NCI-H1105 treated with DMSO at 0.1 percent for 48 hours (cell line): ENCODE results near the gene TAF6.
A peak's percentile ranks its signal among the peaks of the same experiment; 100 is the strongest.

Experiments
- DNase-seq: peaks from one replicate; lab custom pipeline; 2025; lab: John Stamatoyannopoulos, UW

TAF6 gene

GRCh38 chr7:100119072-100119969 is at the start of gene TAF6, which contains the start of gene CNPY4:
Gene TAF6, minus strand, starts transcription at chr7:100119358. Its CDS starts 5,149 bp downstream, at chr7:100114209.
Gene CNPY4, plus strand, starts transcription at chr7:100119634. Its CDS starts 111 bp downstream, at chr7:100119745.
- peak; percentile 93 for DNase-seq

DNA sequence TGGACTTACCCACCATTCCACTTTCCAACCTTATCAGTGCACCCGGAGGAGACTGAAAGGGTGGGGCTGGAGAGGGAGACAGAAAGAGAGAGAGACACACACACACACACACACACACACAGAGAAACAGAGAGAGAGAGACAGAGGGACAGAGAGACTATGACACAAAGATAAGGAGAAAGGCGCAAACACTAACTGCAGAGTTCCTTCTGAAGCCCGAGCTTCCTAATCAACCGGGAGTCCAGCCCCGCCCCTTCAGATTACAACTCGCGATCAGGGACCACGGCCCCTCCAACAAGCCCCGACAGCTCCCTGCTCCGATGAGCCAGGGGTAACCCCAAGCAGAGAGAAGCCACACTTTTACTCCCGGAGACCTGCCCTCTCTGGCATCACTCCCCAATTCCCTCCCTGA is 48.8 kb upstream of the TAF6 start:
- DNase-seq, result peak; percentile 55

GRCh38 chr7:100166970-100167911 is 48.1 kb upstream of the TAF6 start:
- no peak for DNase-seq

GRCh38 chr7:100166317-100166940 is 47.3 kb upstream of the TAF6 start:
- no peak for DNase-seq

DNA sequence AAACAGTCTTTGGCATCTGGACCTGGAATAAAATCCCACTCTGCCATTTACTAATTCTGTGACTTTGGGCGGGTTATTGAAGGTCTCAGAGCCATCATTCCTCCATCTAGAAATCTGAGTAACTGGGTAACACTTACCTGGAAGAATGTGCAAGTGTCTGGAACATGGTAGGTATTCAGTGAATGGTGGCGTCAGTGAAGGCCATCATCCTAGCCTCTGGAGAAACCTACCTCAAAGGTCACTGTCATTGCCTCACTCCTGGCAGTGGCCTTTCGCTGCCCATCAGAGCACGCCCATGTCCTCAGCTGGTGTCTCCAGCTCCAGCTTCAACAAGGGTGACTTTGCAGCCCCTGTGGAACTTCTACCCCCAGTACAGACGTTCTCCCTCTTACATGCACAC is 44.7 kb upstream of the TAF6 start:
- no peak for DNase-seq

GRCh38 chr7:100163006-100163531 is 43.9 kb upstream of the TAF6 start:
- no peak for DNase-seq

- DNase-seq, result no peak
Observed at GRCh38 chr7:100160067-100160466, 40.9 kb upstream of the TAF6 start.

DNA sequence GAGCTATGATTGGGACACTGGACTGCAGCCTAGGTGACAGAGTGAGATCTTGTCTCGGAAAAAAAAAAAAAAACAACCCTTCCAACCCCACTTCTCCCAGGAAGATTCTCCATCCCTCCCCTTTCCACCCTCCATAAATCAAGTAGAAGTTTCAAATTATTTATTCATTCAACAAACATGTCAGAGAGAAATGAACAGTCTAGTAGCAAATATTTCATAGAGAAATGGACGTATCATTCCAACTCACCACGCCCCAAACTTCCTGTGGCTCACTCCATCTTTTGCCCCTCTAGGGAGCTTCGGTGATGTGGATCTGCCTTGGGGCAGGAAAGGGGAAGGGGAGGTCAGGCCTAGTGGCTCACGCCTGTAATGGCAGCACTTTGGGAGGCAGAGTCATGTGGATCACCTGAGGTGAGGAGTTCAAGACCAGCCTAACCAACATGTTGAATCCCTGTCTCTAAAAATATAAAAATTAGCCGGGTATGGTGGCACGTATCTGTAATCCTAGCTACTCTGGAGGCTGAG is 40.0 kb upstream of the TAF6 start:
- no peak for DNase-seq

- peak; percentile 77 for DNase-seq
Observed at GRCh38 chr7:100158229-100159098, 39.3 kb upstream of the TAF6 start, which contains the start of gene TRAPPC14. Gene TRAPPC14, minus strand, starts transcription at chr7:100158723. Its CDS starts 224 bp downstream, at chr7:100158499.

- no peak for DNase-seq
Observed at GRCh38 chr7:100157334-100158228, 38.4 kb upstream of the TAF6 start.

GRCh38 chr7:100157069-100157333 is 37.8 kb upstream of the TAF6 start:
- no peak for DNase-seq

DNA sequence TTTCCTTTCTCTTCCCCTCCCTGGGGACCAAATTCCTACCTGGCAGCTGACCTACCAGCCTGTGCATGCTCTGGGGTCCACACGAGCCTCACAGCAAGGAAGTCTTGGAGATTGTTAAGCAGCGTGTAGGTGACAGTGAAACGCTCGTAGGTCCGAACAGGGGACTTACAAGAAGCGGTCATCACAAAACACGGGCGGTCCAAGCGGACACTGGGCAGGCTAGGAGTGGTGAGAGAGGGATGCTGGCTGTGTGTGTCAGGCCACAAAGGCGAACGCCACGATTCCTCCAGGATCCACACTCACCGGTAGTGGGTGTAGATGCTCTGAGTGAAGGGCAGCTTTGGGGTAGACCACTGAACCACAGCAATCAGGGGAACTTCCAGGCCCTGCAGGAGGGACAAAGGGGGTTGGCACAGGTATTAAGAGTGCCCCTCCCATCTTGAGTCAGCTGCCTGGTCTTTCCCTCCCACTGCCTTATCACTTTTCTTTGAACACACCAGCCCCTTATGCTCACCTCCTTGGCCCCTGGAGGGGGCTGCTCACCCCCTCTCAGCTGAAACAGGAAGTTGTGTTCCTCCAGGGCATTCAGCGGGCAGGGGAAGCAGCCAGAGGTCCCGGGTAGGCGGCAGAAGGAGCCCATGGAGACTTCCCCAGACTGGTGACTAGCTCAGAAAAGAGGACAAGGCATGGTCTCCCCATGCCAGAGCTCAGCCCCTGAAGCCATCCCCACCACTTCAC is 37.3 kb upstream of the TAF6 start:
- DNase-seq, result no peak

- DNase-seq, result no peak
Observed at GRCh38 chr7:100155553-100156317, 36.6 kb upstream of the TAF6 start.

DNA sequence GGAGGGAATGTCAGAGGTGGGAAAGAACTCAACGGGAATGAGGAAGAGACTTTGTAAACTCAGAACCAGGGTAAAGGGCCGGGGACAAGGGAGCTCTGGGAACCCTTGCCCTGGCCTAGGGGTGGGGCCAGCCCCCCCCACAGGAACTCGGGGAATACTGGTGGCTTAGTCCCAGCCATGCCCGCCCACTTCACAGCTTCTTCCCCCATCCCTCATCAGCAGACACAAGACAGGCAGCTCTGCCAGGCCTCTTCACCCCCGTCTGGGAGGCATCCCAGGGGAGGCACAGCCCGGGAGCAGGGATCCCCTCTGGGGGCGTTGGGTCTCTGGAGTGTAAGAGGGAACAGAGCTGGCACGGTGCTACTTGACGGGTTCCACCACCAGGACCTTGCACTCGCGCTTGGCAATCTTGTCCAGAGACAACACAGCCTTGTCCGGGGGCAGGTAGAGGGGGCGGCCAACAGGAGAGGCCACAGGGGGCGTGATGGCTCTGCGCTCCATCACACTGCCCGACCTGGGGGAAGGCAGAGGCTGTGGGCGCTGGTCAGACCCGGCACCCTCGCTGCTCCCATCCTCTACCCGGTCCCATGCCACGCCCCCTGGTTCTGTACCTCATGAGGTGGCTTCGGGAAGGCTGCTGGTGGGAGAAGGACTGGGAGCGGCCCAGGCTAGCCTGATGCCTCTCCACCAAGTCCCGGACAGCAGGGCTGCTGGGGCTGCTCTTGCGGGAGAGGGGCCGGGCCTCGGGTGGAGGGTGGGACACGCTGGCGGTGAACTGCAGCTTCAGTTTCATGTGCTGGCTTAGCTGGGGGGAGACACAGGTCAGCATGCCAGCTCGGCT is 35.7 kb upstream of the TAF6 start:
- no peak for DNase-seq

- no peak for DNase-seq
Observed at GRCh38 chr7:100153708-100154535, 34.8 kb upstream of the TAF6 start.

DNA sequence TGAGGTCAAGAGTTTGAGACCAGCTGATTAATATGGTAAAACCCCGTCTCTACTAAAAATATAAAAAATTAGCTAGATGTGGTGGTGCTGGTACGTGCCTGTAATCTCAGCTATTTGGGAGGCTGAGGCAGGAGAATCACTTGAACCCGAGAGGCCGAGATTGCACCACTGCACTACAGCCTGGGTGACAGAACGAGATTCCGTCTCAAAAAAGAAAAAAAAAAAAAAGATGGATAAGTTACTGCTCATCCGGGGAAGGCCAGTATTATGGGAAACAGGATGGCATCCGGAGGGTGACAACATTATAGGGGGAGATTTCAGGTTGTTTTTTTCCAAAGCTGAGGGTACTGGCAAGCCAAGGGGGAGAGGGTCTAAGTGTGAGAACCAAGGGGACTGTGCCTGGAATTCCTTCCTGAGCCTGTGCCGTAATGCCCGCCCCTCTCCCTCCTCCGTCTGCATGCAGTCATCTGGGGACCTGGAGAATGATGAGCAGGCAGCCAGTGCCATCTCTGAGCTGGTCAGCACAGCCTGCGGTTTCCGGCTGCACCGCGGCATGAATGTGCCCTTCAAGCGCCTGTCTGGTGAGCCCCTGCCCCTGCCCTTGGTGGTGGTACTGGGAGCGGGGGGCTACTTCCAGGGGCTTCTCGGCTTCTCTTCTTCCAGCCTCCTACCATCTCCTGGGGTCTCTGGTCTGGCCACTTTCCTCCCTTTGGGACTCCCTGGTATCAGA is 33.9 kb upstream of the TAF6 start:
- no peak for DNase-seq
